ENCODE data around the gene BRINP2. TPM values are rescaled to one million over a fixed set of nuclear protein-coding genes. Genes with fewer than 3 reads are reported as not detected.

BRINP2 gene, protein sequence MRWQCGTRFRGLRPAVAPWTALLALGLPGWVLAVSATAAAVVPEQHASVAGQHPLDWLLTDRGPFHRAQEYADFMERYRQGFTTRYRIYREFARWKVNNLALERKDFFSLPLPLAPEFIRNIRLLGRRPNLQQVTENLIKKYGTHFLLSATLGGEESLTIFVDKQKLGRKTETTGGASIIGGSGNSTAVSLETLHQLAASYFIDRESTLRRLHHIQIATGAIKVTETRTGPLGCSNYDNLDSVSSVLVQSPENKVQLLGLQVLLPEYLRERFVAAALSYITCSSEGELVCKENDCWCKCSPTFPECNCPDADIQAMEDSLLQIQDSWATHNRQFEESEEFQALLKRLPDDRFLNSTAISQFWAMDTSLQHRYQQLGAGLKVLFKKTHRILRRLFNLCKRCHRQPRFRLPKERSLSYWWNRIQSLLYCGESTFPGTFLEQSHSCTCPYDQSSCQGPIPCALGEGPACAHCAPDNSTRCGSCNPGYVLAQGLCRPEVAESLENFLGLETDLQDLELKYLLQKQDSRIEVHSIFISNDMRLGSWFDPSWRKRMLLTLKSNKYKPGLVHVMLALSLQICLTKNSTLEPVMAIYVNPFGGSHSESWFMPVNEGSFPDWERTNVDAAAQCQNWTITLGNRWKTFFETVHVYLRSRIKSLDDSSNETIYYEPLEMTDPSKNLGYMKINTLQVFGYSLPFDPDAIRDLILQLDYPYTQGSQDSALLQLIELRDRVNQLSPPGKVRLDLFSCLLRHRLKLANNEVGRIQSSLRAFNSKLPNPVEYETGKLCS
- under 1 TPM in 1 of 2 donors, not detected in 1; 0.01 TPM for polyA plus RNA-seq

- Histone ChIP-seq H3K9me3 (ENCODE audit: control insufficient read depth in 2 of 2, insufficient read depth in 1 of 2, low read depth in 1 of 2, low read length in 1 of 2) (peaks cover 0 to 4% of the 10 kb centered on the region in 2 donors), H3K4me3 (ENCODE audit: low read depth in 1 of 2, low read length in 2 of 2) (peak within 1 kb of the TSS in 1 of 2 donors; percentile 21), H3K27me3 (ENCODE audit: control insufficient read depth in 1 of 2, insufficient read depth in 2 of 2, low read length in 2 of 2) (peaks cover 4 to 15% of the 10 kb centered on the region in 2 donors), H3K27ac (ENCODE audit: low read depth in 2 of 2, low read length in 1 of 2) (no peak within 1 kb of the TSS), H3K4me1 (ENCODE audit: control insufficient read depth in 2 of 2, insufficient read depth in 2 of 2, low read length in 1 of 2) (peaks cover 3 to 6% of the 10 kb centered on the region in 2 donors), H3K36me3 (ENCODE audit: control insufficient read depth in 2 of 2, insufficient read depth in 2 of 2, low read length in 1 of 2) (no peaks in the 10 kb centered on the region)
- WGBS, 2 donors: 4 to 6% methylated on average over 46 to 49 of the region's 49 CpGs
Observed at GRCh38 chr1:177170756-177171535, at the start of gene BRINP2. Gene BRINP2 (plus strand): TSS chr1:177170958. CDS start chr1:177229877, 58,919 bp downstream.

DNA sequence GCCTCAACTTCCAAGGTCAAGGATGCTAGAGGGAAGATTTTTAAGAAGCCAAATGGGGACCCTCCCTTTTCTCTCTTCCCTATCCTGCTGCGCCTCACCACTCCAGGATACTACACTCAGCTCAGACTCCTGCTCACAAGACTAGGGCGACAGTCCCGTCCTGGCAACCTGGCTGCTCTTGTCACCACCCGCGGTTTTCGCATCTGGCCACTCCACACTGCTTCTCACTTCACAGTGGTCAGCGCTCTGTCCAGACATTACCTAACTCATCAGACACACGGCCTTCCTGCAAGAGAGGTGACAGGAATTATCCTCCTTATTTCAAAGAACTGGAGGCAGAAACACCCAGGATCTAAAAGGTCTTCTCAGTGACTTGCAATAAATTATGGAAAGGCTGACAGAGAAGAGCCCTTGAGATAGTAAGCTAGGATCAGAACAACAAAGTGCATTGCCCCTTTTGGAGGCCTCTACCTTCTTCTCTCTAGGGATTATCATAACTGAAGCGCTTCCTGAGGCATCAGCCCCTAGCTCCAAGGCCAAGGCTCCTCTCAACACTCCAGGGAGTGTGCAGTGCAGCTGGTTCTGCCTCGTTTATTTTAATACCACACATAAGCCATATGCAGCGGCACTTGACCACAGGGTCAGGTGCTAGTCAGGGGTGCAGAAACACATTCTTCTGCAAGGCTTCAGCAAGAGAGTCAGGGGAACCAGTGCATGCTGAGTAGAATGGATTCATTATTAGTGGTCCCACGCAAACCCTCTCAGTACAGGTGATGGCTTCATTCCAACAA lies 48.1 kb upstream of the BRINP2 start:
- no peak overlapping the region for H3K4me3 ChIP-seq (ENCODE audit: low read depth in 1 of 2, low read length in 2 of 2)
- 83 to 84% methylated on average over 12 of the region's 12 CpGs for WGBS, 2 donors
- no peaks in the 10 kb centered on the region for H3K36me3 ChIP-seq (ENCODE audit: control insufficient read depth in 2 of 2, insufficient read depth in 2 of 2, low read length in 1 of 2)
- no peak overlapping the region for H3K27ac ChIP-seq (ENCODE audit: low read depth in 2 of 2, low read length in 1 of 2)
- no peaks in the 10 kb centered on the region for H3K9me3 ChIP-seq (ENCODE audit: control insufficient read depth in 2 of 2, insufficient read depth in 1 of 2, low read depth in 1 of 2, low read length in 1 of 2)
- no peaks in the 10 kb centered on the region for H3K27me3 ChIP-seq (ENCODE audit: control insufficient read depth in 1 of 2, insufficient read depth in 2 of 2, low read length in 2 of 2)
- no peaks in the 10 kb centered on the region for H3K4me1 ChIP-seq (ENCODE audit: control insufficient read depth in 2 of 2, insufficient read depth in 2 of 2, low read length in 1 of 2)

DNA sequence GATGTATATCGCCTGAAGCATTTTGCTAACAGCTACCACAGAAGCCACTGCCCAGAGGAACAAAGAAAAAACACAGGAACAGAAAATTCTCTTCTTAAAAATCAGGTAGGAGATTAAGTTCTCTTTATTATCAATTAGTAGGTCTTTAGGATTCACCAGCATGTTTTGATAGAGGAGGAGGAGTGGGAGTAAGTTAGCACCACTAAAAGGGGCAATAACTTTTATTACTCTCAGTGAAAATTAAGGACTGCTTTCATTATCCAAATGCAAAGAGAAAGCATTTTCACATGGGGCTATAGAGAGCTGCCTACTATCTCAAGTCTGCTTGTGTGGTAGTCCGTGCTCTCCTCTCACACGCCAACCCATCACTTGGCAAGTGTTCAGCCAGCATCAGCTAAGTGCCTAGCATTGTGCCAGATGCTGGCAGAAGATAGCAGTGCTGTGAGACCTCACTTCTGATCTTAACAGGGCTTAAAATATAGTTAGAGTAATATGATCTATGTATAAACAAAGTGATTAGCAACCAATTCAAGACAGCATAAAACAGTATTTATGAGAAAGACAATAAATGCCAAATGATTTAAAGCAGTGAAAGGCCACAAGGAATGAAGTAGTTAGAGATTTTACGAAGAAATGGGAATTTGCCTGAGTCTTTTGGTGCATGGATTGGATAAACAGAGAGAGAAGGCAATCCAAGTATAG lies 46.0 kb upstream of the BRINP2 start:
- Histone ChIP-seq H3K27ac (ENCODE audit: low read depth in 2 of 2, low read length in 1 of 2) (no peak overlapping the region), H3K9me3 (ENCODE audit: control insufficient read depth in 2 of 2, insufficient read depth in 1 of 2, low read depth in 1 of 2, low read length in 1 of 2) (no peaks in the 10 kb centered on the region), H3K27me3 (ENCODE audit: control insufficient read depth in 1 of 2, insufficient read depth in 2 of 2, low read length in 2 of 2) (no peaks in the 10 kb centered on the region), H3K4me1 (ENCODE audit: control insufficient read depth in 2 of 2, insufficient read depth in 2 of 2, low read length in 1 of 2) (no peaks in the 10 kb centered on the region), H3K36me3 (ENCODE audit: control insufficient read depth in 2 of 2, insufficient read depth in 2 of 2, low read length in 1 of 2) (no peaks in the 10 kb centered on the region), H3K4me3 (ENCODE audit: low read depth in 1 of 2, low read length in 2 of 2) (no peak overlapping the region)
- 73 to 74% methylated on average over 4 of the region's 4 CpGs for WGBS, 2 donors

DNA sequence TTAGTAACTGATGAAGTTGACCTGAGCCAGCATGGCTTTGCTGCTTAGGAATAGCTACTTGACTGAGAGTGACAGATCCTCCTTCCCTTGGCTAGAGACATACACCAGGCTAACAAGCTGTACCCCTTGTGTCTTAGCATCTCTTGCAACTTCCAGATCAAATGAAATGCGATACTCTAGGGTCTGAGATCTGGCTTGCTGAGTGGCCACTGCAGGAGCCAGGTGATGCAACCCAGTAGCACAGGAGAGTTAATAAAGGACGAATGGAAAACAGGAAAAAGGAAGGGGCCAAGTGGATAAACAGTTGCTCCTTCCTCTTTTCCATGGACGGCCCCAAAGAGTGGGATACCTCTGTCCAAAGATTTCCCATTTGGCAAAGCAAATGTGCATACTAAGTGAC lies 44.5 kb upstream of the BRINP2 start:
- Histone ChIP-seq H3K4me1 (ENCODE audit: control insufficient read depth in 2 of 2, insufficient read depth in 2 of 2, low read length in 1 of 2) (no peaks in the 10 kb centered on the region), H3K27me3 (ENCODE audit: control insufficient read depth in 1 of 2, insufficient read depth in 2 of 2, low read length in 2 of 2) (no peaks in the 10 kb centered on the region), H3K4me3 (ENCODE audit: low read depth in 1 of 2, low read length in 2 of 2) (no peak overlapping the region), H3K9me3 (ENCODE audit: control insufficient read depth in 2 of 2, insufficient read depth in 1 of 2, low read depth in 1 of 2, low read length in 1 of 2) (no peaks in the 10 kb centered on the region), H3K36me3 (ENCODE audit: control insufficient read depth in 2 of 2, insufficient read depth in 2 of 2, low read length in 1 of 2) (no peaks in the 10 kb centered on the region), H3K27ac (ENCODE audit: low read depth in 2 of 2, low read length in 1 of 2) (no peak overlapping the region)
- WGBS, 2 donors: 49 to 65% methylated on average over 3 of the region's 3 CpGs

- no peak overlapping the region for H3K4me3 ChIP-seq (ENCODE audit: low read depth in 1 of 2, low read length in 2 of 2)
- H3K9me3 ChIP-seq (ENCODE audit: control insufficient read depth in 2 of 2, insufficient read depth in 1 of 2, low read depth in 1 of 2, low read length in 1 of 2): no peaks in the 10 kb centered on the region
- no peaks in the 10 kb centered on the region for H3K27me3 ChIP-seq (ENCODE audit: control insufficient read depth in 1 of 2, insufficient read depth in 2 of 2, low read length in 2 of 2)
- H3K36me3 ChIP-seq (ENCODE audit: control insufficient read depth in 2 of 2, insufficient read depth in 2 of 2, low read length in 1 of 2): no peaks in the 10 kb centered on the region
- no peak overlapping the region for H3K27ac ChIP-seq (ENCODE audit: low read depth in 2 of 2, low read length in 1 of 2)
- H3K4me1 ChIP-seq (ENCODE audit: control insufficient read depth in 2 of 2, insufficient read depth in 2 of 2, low read length in 1 of 2): no peaks in the 10 kb centered on the region
- WGBS, 2 donors: 74 to 82% methylated on average over 4 of the region's 4 CpGs
Observed at GRCh38 chr1:177128665-177129281, 42.0 kb upstream of the BRINP2 start.

DNA sequence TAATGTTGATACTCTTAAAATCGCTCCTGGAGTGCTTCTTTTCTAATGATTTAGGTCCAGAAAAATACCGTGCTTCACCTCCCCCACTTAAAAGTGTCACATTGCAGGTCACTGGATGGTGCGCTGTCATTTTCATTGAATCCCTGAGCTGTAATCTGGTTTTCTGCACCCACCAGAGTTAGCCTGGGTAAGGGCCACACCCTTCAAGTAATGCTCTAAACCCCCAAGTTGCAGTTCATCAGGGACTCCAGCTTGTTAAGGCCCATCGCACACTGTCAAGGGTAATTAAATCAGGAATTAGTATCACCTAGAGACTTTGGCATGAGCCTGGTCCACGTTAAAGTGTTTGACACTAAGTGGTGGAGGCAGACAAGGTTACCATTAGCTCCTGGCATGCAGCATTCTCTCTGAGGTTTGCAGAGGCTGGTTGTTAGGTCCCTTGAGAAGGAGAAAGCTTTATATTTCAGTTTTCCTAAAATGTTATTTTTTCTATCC lies 40.3 kb upstream of the BRINP2 start:
- Histone ChIP-seq H3K36me3 (ENCODE audit: control insufficient read depth in 2 of 2, insufficient read depth in 2 of 2, low read length in 1 of 2) (no peaks in the 10 kb centered on the region), H3K27ac (ENCODE audit: low read depth in 2 of 2, low read length in 1 of 2) (no peak overlapping the region)
- WGBS, 2 donors: 82 to 85% methylated on average over 5 of the region's 5 CpGs

DNA sequence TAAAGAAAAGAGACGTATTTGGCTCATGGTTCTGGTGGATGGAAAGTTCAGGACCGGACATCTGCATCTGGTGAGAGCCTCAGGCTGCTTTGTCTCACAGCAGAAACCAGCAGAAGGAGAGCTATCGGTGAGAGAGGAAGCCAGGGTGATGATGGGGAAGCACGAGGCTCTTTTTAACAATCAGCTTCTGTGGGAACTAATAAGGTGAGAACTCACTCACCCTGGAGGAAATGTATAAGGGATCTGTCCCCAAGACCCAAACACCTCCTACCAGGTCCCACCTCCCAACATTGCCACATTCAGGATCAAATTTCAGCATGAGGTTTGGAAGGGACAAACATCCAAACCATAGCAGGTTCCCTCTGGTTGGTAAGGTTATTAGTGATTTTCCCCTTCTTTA lies 39.0 kb upstream of the BRINP2 start:
- Histone ChIP-seq H3K4me1 (ENCODE audit: control insufficient read depth in 2 of 2, insufficient read depth in 2 of 2, low read length in 1 of 2) (no peaks in the 10 kb centered on the region), H3K36me3 (ENCODE audit: control insufficient read depth in 2 of 2, insufficient read depth in 2 of 2, low read length in 1 of 2) (no peaks in the 10 kb centered on the region), H3K27me3 (ENCODE audit: control insufficient read depth in 1 of 2, insufficient read depth in 2 of 2, low read length in 2 of 2) (no peaks in the 10 kb centered on the region), H3K27ac (ENCODE audit: low read depth in 2 of 2, low read length in 1 of 2) (no peak overlapping the region), H3K4me3 (ENCODE audit: low read depth in 1 of 2, low read length in 2 of 2) (no peak overlapping the region), H3K9me3 (ENCODE audit: control insufficient read depth in 2 of 2, insufficient read depth in 1 of 2, low read depth in 1 of 2, low read length in 1 of 2) (no peaks in the 10 kb centered on the region)
- WGBS, 2 donors: 53 to 54% methylated on average over 4 of the region's 4 CpGs

More for the DNA sequence above, 40.3 kb upstream of the BRINP2 start:
- Histone ChIP-seq H3K4me3 (ENCODE audit: low read depth in 1 of 2, low read length in 2 of 2) (no peak overlapping the region), H3K27me3 (ENCODE audit: control insufficient read depth in 1 of 2, insufficient read depth in 2 of 2, low read length in 2 of 2) (no peaks in the 10 kb centered on the region), H3K9me3 (ENCODE audit: control insufficient read depth in 2 of 2, insufficient read depth in 1 of 2, low read depth in 1 of 2, low read length in 1 of 2) (no peaks in the 10 kb centered on the region), H3K4me1 (ENCODE audit: control insufficient read depth in 2 of 2, insufficient read depth in 2 of 2, low read length in 1 of 2) (no peaks in the 10 kb centered on the region)

- H3K27ac ChIP-seq (ENCODE audit: low read depth in 2 of 2, low read length in 1 of 2): no peak overlapping the region
- 69 to 77% methylated on average over 2 of the region's 2 CpGs for WGBS, 2 donors
- no peaks in the 10 kb centered on the region for H3K27me3 ChIP-seq (ENCODE audit: control insufficient read depth in 1 of 2, insufficient read depth in 2 of 2, low read length in 2 of 2)
- no peaks in the 10 kb centered on the region for H3K4me1 ChIP-seq (ENCODE audit: control insufficient read depth in 2 of 2, insufficient read depth in 2 of 2, low read length in 1 of 2)
- no peaks in the 10 kb centered on the region for H3K9me3 ChIP-seq (ENCODE audit: control insufficient read depth in 2 of 2, insufficient read depth in 1 of 2, low read depth in 1 of 2, low read length in 1 of 2)
- no peak overlapping the region for H3K4me3 ChIP-seq (ENCODE audit: low read depth in 1 of 2, low read length in 2 of 2)
- no peaks in the 10 kb centered on the region for H3K36me3 ChIP-seq (ENCODE audit: control insufficient read depth in 2 of 2, insufficient read depth in 2 of 2, low read length in 1 of 2)
Observed at GRCh38 chr1:177132141-177132540, 38.6 kb upstream of the BRINP2 start.
